Lower lobe of right lung (tissue), 2 donors: ENCODE measurements around the gene XRCC1. TPM values are rescaled to one million over a fixed set of nuclear protein-coding genes. Genes with fewer than 3 reads are reported as not detected.
"Not testable (repeated sequence)": the region's sequence is repeated elsewhere in the genome, so short reads cannot be mapped to it uniquely, and the experiment has no call there.

Experiments
- ATAC-seq, 2 donors: fragments of 200-7000 bp; cut with Tn5 transposase; one replicate each; pipeline ENCODE4 v1.9.1; 2020 to 2022; ENCODE audit warnings: mild to moderate bottlenecking in 2 of 2, moderate library complexity in 2 of 2
- DNase-seq: peaks from one replicate; pipeline ENCODE4 v3.0.0-alpha.2; 2020
- H3K27ac ChIP-seq: fragments of 200-600 bp; one replicate; pipeline ENCODE4 v1.8.0; 2022
- H3K27me3 ChIP-seq: fragments of 200-600 bp; one replicate; pipeline ENCODE4 v1.8.0; 2022; ENCODE audit warnings: low read depth
- H3K36me3 ChIP-seq: fragments of 200-600 bp; one replicate; pipeline ENCODE4 v1.8.0; 2022; ENCODE audit warnings: mild to moderate bottlenecking
- H3K4me1 ChIP-seq: fragments of 200-600 bp; one replicate; pipeline ENCODE4 v1.8.0; 2022
- H3K4me3 ChIP-seq: fragments of 200-600 bp; one replicate; pipeline ENCODE4 v1.8.0; 2022; ENCODE audit warnings: mild to moderate bottlenecking
- H3K9me3 ChIP-seq: fragments of 200-600 bp; one replicate; pipeline ENCODE4 v1.8.0; 2022
- CTCF ChIP-seq: fragments of 200-600 bp; IDR thresholded peaks from one replicate; pipeline ENCODE4 v1.8.0; 2022; ENCODE audit warnings: antibody characterized with exemption, mild to moderate bottlenecking
- intact Hi-C: fragments of 100-400 bp; cut with DNase I; formaldehyde crosslinking; loops from one replicate; pipeline ENCODE4 v1.11.0; 2022
- total RNA-seq: library from RNA; stranded (reverse); fragmentation: NEBNext Ultra II Directional; extraction: Animal tissue kit (Norgen Biotek cat#: 25700); gene quantifications from one replicate; pipeline ENCODE4 v1.2.1, GENCODE V29; 2021
- donor health status: DM: no; HTN: yes; CAD: no; lungs with severe emphysema.

Gene XRCC1
- total RNA-seq, 1 donor from 2014 or later: 26.9 TPM

GRCh38 chr19:43522929-43523328, 52.4 kb downstream of the XRCC1 start:
- H3K36me3 ChIP-seq: no peaks in the 10 kb centered on the region
- H3K27me3 ChIP-seq: no peaks in the 10 kb centered on the region
- TF ChIP-seq CTCF: no peak
- H3K27ac ChIP-seq: no peak overlapping the region
- H3K9me3 ChIP-seq: no peaks in the 10 kb centered on the region
- DNase-seq (no peak), ATAC-seq (no peak)
- peaks cover 42% of the 10 kb centered on the region for H3K4me1 ChIP-seq
- H3K4me3 ChIP-seq: no peak overlapping the region
- intact Hi-C loops: no loop called here

GRCh38 chr19:43519436-43520088, 55.8 kb downstream of the XRCC1 start:
- peaks cover 19% of the 10 kb centered on the region for H3K4me1 ChIP-seq
- H3K9me3 ChIP-seq: no peaks in the 10 kb centered on the region
- TF ChIP-seq CTCF: peak; percentile 93
- no peak overlapping the region for H3K27ac ChIP-seq
- peak; percentile 84 to 89 for ATAC-seq
- intact Hi-C loops: loop anchor here (5.0 kb wide), 1 partner anchor 72 kb away; no protein-coding TSS in a partner anchor
- H3K36me3 ChIP-seq: peaks cover 7% of the 10 kb centered on the region
- no peak overlapping the region for H3K4me3 ChIP-seq
- DNase-seq: peak; percentile 77
- H3K27me3 ChIP-seq: no peaks in the 10 kb centered on the region

GRCh38 chr19:43518051-43518450, 57.3 kb downstream of the XRCC1 start:
- intact Hi-C loops: loop anchor here (5.0 kb wide), 1 partner anchor 71 kb away; no protein-coding TSS in a partner anchor
- Histone ChIP-seq H3K27me3 (no peaks in the 10 kb centered on the region), H3K9me3 (no peaks in the 10 kb centered on the region), H3K4me1 (peaks cover 13% of the 10 kb centered on the region), H3K36me3 (peaks cover 10% of the 10 kb centered on the region), H3K27ac (no peak overlapping the region), H3K4me3 (no peak overlapping the region)
- no peak for TF ChIP-seq CTCF
- ATAC-seq: no peak
- DNase-seq: no peak

- intact Hi-C loops: not testable (repeated sequence)
- peak in 1 of 2 donors; percentile 82 for ATAC-seq
- peaks cover 42% of the 10 kb centered on the region for H3K36me3 ChIP-seq
These were observed 62.9 kb downstream of the XRCC1 start for GRCh38 chr19:43512399-43512798.

GRCh38 chr19:43511324-43511723, 64.0 kb downstream of the XRCC1 start:
- no peaks in the 10 kb centered on the region for H3K27me3 ChIP-seq
- TF ChIP-seq CTCF: no peak
- H3K27ac ChIP-seq: no peak overlapping the region
- no peak overlapping the region for H3K4me3 ChIP-seq
- intact Hi-C loops: no loop called here
- DNase-seq (no peak), ATAC-seq (no peak)
- H3K4me1 ChIP-seq: peaks cover 15% of the 10 kb centered on the region
- H3K36me3 ChIP-seq: peaks cover 42% of the 10 kb centered on the region
- no peaks in the 10 kb centered on the region for H3K9me3 ChIP-seq

More at GRCh38 chr19:43512399-43512798, 62.9 kb downstream of the XRCC1 start:
- H3K9me3 ChIP-seq, H3K4me3 ChIP-seq, H3K27me3 ChIP-seq, H3K27ac ChIP-seq, DNase-seq: not testable (repeated sequence)
- H3K4me1 ChIP-seq: peaks cover 15% of the 10 kb centered on the region

GRCh38 chr19:43510713-43511112, 64.6 kb downstream of the XRCC1 start:
- Histone ChIP-seq H3K9me3 (no peaks in the 10 kb centered on the region), H3K27me3 (no peaks in the 10 kb centered on the region), H3K36me3 (peaks cover 42% of the 10 kb centered on the region), H3K27ac (no peak overlapping the region), H3K4me3 (no peak overlapping the region), H3K4me1 (peaks cover 15% of the 10 kb centered on the region)
- TF ChIP-seq CTCF: no peak
- DNase-seq (no peak), ATAC-seq (no peak)
- intact Hi-C loops: no loop called here
